ENCODE data around the gene CASP5.
A peak's percentile ranks its signal among the peaks of the same experiment; 100 is the strongest.

The CASP5 gene

GRCh38 chr11:105000797-105001196, 22.2 kb downstream of the CASP5 start:
- H3K4me1 ChIP-seq (ENCODE audit: control insufficient read depth in 1 of 2, insufficient read depth in 1 of 2, low read depth in 1 of 2, low read length in 1 of 2): peaks cover 0 to 4% of the 10 kb centered on the region in 2 experiments
- H3K4me3 ChIP-seq (ENCODE audit: low read depth in 1 of 2, low read length in 1 of 2): no peak overlapping the region
- no peaks in the 10 kb centered on the region for H3K9me3 ChIP-seq
- H3K27ac ChIP-seq: no peak overlapping the region
- H3K36me3 ChIP-seq: no peaks in the 10 kb centered on the region
- H3K27me3 ChIP-seq: no peaks in the 10 kb centered on the region
- peak; percentile 91 for TF ChIP-seq CTCF (IDR thresholded peaks at IDR 0.05)

- H3K4me1 ChIP-seq (ENCODE audit: control insufficient read depth in 1 of 2, insufficient read depth in 1 of 2, low read depth in 1 of 2, low read length in 1 of 2): peaks cover 0 to 4% of the 10 kb centered on the region in 2 experiments
- TF ChIP-seq CTCF (IDR thresholded peaks at IDR 0.05): no peak
Observed at GRCh38 chr11:105000167-105000566, 22.8 kb downstream of the CASP5 start.

GRCh38 chr11:104999721-105000120, 23.2 kb downstream of the CASP5 start:
- H3K4me3 ChIP-seq (ENCODE audit: low read depth in 1 of 2, low read length in 1 of 2): no peak overlapping the region
- no peaks in the 10 kb centered on the region for H3K9me3 ChIP-seq
- H3K27me3 ChIP-seq: no peaks in the 10 kb centered on the region
- no peak overlapping the region for H3K27ac ChIP-seq
- no peaks in the 10 kb centered on the region for H3K36me3 ChIP-seq
- TF ChIP-seq CTCF (IDR thresholded peaks at IDR 0.05): no peak
- H3K4me1 ChIP-seq (ENCODE audit: control insufficient read depth in 1 of 2, insufficient read depth in 1 of 2, low read depth in 1 of 2, low read length in 1 of 2): peaks cover 0 to 4% of the 10 kb centered on the region in 2 experiments

More at GRCh38 chr11:105000167-105000566, 22.8 kb downstream of the CASP5 start:
- Histone ChIP-seq H3K27ac (no peak overlapping the region), H3K27me3 (no peaks in the 10 kb centered on the region), H3K36me3 (no peaks in the 10 kb centered on the region), H3K4me3 (ENCODE audit: low read depth in 1 of 2, low read length in 1 of 2) (no peak overlapping the region), H3K9me3 (no peaks in the 10 kb centered on the region)

- Histone ChIP-seq H3K27me3 (no peaks in the 10 kb centered on the region), H3K27ac (no peak overlapping the region), H3K9me3 (no peaks in the 10 kb centered on the region), H3K4me1 (ENCODE audit: control insufficient read depth in 1 of 2, insufficient read depth in 1 of 2, low read depth in 1 of 2, low read length in 1 of 2) (peaks cover 0 to 4% of the 10 kb centered on the region in 2 experiments), H3K36me3 (no peaks in the 10 kb centered on the region), H3K4me3 (ENCODE audit: low read depth in 1 of 2, low read length in 1 of 2) (no peak overlapping the region)
- TF ChIP-seq CTCF (IDR thresholded peaks at IDR 0.05): no peak
Observed at GRCh38 chr11:104997288-104997687, 25.7 kb downstream of the CASP5 start.

- no peaks in the 10 kb centered on the region for H3K9me3 ChIP-seq
- H3K27me3 ChIP-seq: no peaks in the 10 kb centered on the region
- no peaks in the 10 kb centered on the region for H3K36me3 ChIP-seq
- TF ChIP-seq CTCF (IDR thresholded peaks at IDR 0.05): no peak
- H3K4me1 ChIP-seq (ENCODE audit: control insufficient read depth in 1 of 2, insufficient read depth in 1 of 2, low read depth in 1 of 2, low read length in 1 of 2): no peaks in the 10 kb centered on the region
- no peak overlapping the region for H3K27ac ChIP-seq
- no peak overlapping the region for H3K4me3 ChIP-seq (ENCODE audit: low read depth in 1 of 2, low read length in 1 of 2)
Observed at GRCh38 chr11:104995001-104995408, 28.0 kb downstream of the CASP5 start.

- no peaks in the 10 kb centered on the region for H3K27me3 ChIP-seq
- no peak for TF ChIP-seq CTCF (IDR thresholded peaks at IDR 0.05)
Observed at GRCh38 chr11:104992781-104993180, 30.2 kb downstream of the CASP5 start.

More at GRCh38 chr11:104992781-104993180, 30.2 kb downstream of the CASP5 start:
- Histone ChIP-seq H3K9me3 (no peaks in the 10 kb centered on the region), H3K27ac (no peak overlapping the region), H3K4me3 (ENCODE audit: low read depth in 1 of 2, low read length in 1 of 2) (no peak overlapping the region), H3K4me1 (ENCODE audit: control insufficient read depth in 1 of 2, insufficient read depth in 1 of 2, low read depth in 1 of 2, low read length in 1 of 2) (no peaks in the 10 kb centered on the region), H3K36me3 (no peaks in the 10 kb centered on the region)

Measured in neutrophil (primary cell).